Activated T-cell treated with anti-CD3 and anti-CD28 coated beads, Interleukin-2, amount 50 U/mL, for 4 hours (primary cell): ENCODE data around the gene MPPED1. TPM values are rescaled to one million over a fixed set of nuclear protein-coding genes. Genes with fewer than 3 reads are reported as not detected.

Source experiments
- ATAC-seq, 2 donors: fragments of 200-7000 bp; cut with Tn5 transposase; one replicate each; pipeline ENCODE4 v1.10.0; 2021
- DNase-seq: peaks from one replicate; pipeline ENCODE4 v3.0.0-alpha.2; 2020
- H3K27me3 Mint-ChIP-seq: one replicate; pipeline ENCODE4 v1.8.0; 2021; ENCODE audit warnings: low read depth, mixed read lengths
- H3K36me3 Mint-ChIP-seq: one replicate; pipeline ENCODE4 v1.8.0; 2022; ENCODE audit warnings: mixed read lengths; ENCODE audit not compliant: insufficient read depth
- H3K4me1 Mint-ChIP-seq: one replicate; pipeline ENCODE4 v1.8.0; 2021; ENCODE audit warnings: low read depth, mixed read lengths
- H3K4me3 Mint-ChIP-seq: one replicate; pipeline ENCODE4 v1.8.0; 2021; ENCODE audit warnings: mild to moderate bottlenecking, moderate library complexity, mixed read lengths
- H3K9me3 Mint-ChIP-seq: one replicate; pipeline ENCODE4 v1.8.0; 2021; ENCODE audit warnings: mixed read lengths
- total RNA-seq, 3 donors: library from RNA; stranded (reverse); gene quantifications; one replicate each; pipeline ENCODE4 v1.2.1, GENCODE V29; 2021

MPPED1 gene
- total RNA-seq, 3 donors from 2014 or later = not detected

DNA sequence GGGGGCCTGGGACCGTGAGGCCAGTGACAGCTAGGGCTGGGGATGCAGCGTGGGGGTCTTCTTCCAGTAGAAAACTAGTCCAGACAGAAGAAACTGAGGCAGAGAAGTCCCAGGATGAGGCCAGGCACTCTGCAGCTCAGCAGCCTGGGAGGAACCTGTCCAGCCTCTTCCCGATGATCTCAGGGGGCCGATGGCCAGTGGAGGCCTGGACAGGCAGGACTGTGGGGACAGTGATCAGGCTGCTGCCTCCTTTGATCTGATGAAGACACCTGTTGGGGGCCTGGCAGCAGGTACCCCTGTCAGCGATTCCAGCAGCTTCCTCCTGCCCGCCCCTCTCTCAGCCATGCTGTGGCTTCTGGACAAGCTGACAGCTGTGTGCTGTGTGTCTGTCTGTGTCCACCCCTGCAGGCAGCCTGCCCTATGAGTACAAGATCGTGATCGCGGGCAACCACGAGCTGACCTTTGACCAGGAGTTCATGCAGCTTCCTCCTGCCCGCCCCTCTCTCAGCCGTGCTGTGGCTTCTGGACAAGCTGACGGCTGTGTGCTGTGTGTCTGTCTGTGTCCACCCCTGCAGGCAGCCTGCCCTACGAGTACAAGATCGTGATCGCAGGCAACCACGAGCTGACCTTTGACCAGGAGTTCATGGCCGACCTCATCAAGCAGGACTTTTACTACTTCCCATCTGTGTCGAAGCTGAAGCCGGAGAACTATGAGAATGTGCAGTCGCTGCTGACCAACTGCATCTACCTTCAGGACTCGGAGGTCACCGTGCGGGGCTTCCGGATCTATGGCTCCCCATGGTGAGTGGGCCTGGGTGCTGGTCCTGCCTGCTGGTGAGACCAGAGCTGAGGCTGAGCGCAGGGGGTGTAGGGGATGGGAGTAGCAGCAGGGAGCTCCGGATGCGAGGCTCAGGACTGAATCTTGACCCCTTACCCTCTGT, 62.6 kb downstream of the MPPED1 start:
- no peak for DNase-seq
- Mint-ChIP-seq H3K4me1 (no peaks in the 10 kb centered on the region), H3K9me3 (no peaks in the 10 kb centered on the region)

DNA sequence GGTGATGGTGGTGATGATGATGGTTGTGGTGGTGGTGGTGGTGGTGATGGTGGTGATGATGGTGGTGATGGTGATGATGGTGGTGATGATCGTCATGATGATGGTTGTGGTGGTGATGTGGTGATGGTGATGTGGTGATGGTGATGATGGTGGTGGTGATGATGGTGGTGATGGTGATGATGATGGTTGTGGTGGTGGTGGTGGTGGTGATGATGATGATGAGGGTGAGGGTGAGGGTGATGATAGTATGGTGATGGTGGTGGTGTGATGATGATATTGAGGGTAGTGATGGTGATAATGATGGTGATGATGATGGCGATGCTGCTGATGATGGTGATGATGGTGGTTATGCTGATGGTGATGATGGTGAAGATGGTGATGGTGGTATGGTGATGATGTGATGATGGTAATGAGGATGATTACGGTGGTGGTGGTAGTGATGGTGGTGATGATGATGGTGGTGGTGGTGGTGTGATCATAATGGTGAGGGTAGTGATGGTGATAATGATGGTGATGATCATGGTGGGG, 63.8 kb downstream of the MPPED1 start:
- DNase-seq (no peak), ATAC-seq (no peak)
- Mint-ChIP-seq H3K4me1 (peaks cover 3% of the 10 kb centered on the region), H3K4me3 (no peak overlapping the region), H3K27me3 (peaks cover 9% of the 10 kb centered on the region), H3K9me3 (no peaks in the 10 kb centered on the region), H3K36me3 (no peaks in the 10 kb centered on the region)

More for the DNA sequence above, 62.6 kb downstream of the MPPED1 start:
- Mint-ChIP-seq H3K36me3 (no peaks in the 10 kb centered on the region), H3K4me3 (no peak overlapping the region), H3K27me3 (peaks cover 14% of the 10 kb centered on the region)
- ATAC-seq = no peak

DNA sequence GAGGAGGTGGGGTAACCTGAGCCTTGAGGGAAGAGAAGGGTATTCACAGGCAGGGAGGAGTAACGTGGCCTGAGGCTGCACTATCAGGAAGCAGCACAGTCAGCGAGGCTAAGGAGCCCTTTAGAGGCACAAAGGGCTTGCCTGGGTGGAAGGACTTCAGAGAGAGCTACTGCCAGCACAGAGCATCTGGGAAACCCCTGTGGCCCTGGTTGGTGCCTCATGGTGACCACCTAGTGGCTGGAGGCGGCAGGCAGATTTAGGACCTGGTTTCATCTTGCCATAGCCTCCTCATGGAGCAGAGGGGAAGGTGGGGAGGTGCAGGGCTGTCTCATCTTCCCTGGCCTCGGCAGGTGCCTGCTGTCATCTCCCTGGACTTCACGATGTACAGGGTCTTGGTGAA, 64.5 kb downstream of the MPPED1 start:
- DNase-seq = no peak
- peaks cover 8% of the 10 kb centered on the region for H3K4me1 Mint-ChIP-seq
- no peak for ATAC-seq
- no peaks in the 10 kb centered on the region for H3K36me3 Mint-ChIP-seq
- peaks cover 6% of the 10 kb centered on the region for H3K27me3 Mint-ChIP-seq
- no peak overlapping the region for H3K4me3 Mint-ChIP-seq
- H3K9me3 Mint-ChIP-seq = no peaks in the 10 kb centered on the region

DNA sequence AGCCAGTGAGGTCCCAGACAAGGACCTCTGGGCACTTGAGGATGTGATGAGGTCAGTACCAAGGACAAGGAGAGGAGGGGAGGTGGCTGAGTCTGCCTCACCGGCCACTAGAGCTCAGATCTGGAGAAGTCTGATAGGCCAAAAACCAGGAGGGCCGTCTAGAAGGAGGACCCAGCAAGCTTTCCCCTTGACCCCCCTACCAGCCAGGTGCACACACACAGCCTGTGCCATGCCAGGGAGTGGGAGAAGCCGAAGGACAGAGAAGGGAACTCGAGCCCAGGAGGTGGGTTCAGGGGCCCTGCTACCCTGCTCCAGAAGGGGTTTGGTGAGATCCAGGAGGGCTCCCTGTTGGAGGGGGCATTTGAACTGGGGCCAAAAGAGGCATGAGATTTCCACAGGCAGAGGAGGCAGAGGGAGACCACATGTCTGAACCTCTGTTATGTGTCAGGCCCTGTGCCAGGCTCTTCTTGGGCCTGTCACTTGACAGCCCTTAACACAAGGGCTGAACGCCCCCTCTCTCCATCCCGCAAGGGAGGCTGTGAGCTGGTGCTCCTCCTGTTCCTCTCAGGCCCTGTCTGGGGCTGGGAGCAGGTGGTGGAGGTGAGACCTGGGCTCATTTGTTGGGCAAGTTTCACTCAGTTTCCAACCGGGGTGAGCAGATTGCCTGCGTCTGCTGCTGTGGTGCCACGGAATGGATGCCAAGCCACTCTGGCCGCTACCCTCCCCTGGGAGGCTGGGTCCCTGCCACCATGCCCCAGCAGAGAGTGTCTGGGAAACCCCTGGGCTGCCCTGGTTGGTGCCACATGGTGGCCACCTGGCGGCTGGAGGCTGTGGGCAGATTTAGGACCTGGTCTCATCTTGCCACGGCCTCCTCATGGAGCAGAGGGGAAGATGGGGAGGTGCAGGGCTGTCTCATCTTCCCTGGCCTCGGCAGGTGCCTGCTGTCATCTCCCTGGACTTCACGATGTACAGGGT, 65.2 kb downstream of the MPPED1 start:
- no peak for ATAC-seq
- H3K9me3 Mint-ChIP-seq = no peaks in the 10 kb centered on the region
- H3K36me3 Mint-ChIP-seq = no peaks in the 10 kb centered on the region
- no peak overlapping the region for H3K4me3 Mint-ChIP-seq
- no peak for DNase-seq
- peaks cover 6% of the 10 kb centered on the region for H3K27me3 Mint-ChIP-seq
- peaks cover 14% of the 10 kb centered on the region for H3K4me1 Mint-ChIP-seq

DNA sequence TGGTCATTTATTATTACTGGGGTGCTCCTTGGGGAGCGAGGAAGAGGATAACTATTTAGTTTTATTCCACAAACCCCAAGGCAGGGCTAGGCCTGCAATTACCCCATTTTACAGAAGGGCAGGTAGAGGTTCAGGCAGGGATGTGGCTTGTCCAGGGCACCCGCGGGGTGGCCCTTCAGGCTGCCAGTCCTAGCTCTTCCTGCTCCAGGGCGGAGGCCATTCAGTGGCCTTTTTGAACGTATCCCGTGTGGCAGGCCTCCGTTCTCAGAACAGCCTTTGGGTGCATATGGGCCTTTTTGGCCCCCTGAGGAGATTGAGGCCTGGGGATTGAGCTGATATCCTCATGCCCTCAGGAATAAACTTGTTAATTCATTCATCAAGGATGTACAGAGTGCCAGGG, 66.2 kb downstream of the MPPED1 start:
- no peaks in the 10 kb centered on the region for H3K36me3 Mint-ChIP-seq
- no peaks in the 10 kb centered on the region for H3K9me3 Mint-ChIP-seq
- peaks cover 4% of the 10 kb centered on the region for H3K27me3 Mint-ChIP-seq
- ATAC-seq (no peak), DNase-seq (no peak)
- peaks cover 16% of the 10 kb centered on the region for H3K4me1 Mint-ChIP-seq
- H3K4me3 Mint-ChIP-seq = no peak overlapping the region

DNA sequence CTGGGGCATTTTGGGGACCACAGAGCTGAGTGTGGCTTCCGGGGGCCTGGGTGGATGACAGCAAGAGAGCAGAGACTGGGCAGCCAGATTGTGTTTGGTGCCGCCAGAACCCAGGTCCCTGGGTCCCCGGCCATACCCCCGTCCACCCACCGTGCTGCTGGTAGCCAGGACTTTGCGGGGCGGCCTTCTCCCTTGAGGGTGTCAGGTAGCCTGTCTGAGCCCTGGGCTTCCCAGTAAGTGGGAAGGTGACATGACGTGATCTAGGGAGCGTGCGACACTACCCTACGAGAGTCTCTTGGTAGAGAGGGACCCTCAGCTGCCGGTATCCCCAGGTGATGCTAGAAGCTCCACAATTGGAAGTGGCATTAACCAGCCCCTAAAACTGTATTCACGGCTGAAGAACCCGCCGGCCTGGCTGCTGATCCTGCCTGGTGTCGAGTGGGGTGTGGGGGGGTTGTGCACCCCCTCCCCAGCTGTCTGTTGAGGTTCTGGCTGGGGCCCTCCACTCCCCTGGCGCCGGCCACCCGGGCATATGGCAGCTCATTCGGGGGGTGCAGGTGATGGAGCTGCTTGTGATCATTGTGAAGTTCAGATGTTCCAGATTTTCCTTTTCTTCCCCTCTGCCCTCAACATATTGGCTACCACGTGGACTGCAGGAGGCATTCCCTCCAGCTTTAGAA, 66.9 kb downstream of the MPPED1 start:
- ATAC-seq (no peak), DNase-seq (no peak)
- Mint-ChIP-seq H3K27me3 (peaks cover 3% of the 10 kb centered on the region), H3K36me3 (no peaks in the 10 kb centered on the region), H3K4me3 (no peak overlapping the region), H3K9me3 (no peaks in the 10 kb centered on the region), H3K4me1 (peaks cover 16% of the 10 kb centered on the region)

DNA sequence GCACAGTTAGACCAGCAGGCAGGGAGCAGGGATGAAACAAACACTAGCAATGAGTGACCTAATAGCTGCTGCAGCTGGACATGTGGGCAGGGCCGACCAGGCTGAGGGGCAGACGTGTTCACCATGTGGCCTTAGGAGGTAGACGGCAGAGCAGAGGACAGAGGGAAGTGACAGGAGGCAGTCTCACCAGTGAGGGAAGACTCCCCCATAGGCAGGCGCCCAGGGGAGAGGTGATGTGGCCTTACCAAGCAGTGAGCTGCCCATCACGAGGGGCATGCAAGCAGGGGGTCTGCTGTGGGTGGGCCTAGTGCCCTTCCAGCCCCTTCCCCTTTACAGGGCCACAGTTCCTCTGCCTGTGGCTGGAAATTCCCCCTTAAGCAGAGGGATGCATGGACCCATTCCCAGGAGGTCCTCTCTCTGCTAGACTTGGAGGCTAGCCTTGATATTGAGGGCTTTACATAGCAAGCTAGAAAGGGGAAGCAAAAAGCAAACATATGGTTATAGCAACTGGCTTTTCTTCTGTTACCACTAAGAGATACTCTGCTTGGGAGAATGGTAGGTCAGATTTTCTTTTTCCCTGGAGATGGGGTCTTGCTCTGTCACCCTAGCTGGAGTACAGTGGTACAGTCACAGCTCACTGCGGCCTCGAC, 67.6 kb downstream of the MPPED1 start:
- DNase-seq (no peak), ATAC-seq (no peak)
- Mint-ChIP-seq H3K36me3 (no peaks in the 10 kb centered on the region), H3K27me3 (no peaks in the 10 kb centered on the region), H3K4me1 (peaks cover 16% of the 10 kb centered on the region), H3K4me3 (no peak overlapping the region), H3K9me3 (no peaks in the 10 kb centered on the region)

DNA sequence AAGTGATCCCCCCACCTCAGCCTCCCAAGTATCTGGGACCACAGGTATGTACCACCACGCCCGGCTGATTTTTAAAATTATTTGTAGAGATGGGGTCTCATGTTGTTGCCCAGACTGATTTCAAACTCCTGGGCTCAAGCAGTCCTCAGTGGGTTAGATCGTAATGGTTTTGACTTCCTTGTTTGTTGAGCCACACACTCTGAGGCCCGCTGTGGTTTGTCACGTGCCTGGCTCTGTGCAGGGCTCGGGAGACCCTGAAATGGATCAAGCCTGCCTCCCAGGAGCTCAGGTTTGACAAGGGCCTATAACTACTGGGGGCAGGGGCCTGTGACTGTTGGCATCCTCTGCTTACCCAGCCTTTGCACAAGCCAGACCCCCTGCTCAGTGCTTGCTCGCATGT, 68.1 kb downstream of the MPPED1 start:
- Mint-ChIP-seq H3K4me3 (no peak overlapping the region), H3K27me3 (no peaks in the 10 kb centered on the region), H3K9me3 (no peaks in the 10 kb centered on the region), H3K4me1 (peaks cover 16% of the 10 kb centered on the region), H3K36me3 (no peaks in the 10 kb centered on the region)
- no peak for DNase-seq
- no peak for ATAC-seq

DNA sequence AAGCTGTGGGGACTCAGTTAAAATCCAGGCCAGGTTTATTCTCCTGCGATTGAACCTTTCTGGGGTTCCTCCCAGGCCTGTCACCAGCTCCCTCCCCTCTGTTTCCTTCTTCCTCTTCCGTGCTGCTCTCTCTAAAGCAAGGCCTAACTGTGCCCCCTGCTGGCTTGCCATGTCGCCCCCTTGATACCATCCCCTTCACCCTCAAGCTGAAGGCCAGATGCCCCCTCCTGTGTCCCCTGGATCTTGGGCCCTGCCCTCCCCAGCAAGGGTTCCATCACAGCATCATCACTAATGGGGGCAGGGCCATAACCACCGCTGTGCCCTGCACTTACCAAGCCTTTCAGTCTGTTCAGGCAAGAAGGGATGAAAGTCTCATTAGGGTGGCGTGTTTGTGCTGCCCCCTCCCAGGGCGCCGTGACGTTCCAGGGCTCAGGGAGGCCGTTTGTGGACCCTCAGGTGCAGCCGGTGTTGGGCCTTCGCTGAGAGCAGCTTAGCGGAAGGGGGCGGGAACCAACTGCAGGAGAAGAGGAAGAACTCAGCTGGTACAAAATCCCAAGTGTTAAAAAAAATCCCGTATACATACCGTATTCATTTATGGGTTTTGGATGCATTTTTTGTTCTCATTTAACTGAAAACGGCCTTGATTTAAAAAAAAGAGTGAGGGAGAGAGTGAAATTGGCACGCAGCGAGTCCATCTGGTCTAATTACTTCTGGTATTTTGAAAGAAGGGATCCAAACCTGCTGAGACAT, 69.9 kb downstream of the MPPED1 start:
- ATAC-seq (peak; percentile 25 to 56), DNase-seq (no peak)
- H3K36me3 Mint-ChIP-seq = no peaks in the 10 kb centered on the region
- H3K4me1 Mint-ChIP-seq = peaks cover 16% of the 10 kb centered on the region
- H3K27me3 Mint-ChIP-seq = no peaks in the 10 kb centered on the region
- no peaks in the 10 kb centered on the region for H3K9me3 Mint-ChIP-seq
- peak overlapping the region; percentile 70 for H3K4me3 Mint-ChIP-seq

DNA sequence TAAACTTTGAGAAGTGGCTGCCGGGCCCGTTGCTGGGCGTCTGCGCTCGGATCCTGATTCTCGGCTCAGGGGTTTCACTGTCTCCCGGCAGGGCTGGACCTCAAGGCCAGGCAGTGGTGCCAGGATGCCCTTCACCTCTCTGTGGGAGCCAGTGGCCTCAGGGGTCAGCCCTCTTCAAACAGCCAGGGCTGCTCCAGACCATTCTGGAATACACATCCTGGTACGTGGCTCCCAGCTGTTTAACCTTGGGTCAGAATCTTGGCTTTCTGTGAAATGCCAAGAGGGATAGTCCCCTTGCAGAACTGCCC, 70.5 kb downstream of the MPPED1 start:
- peaks cover 16% of the 10 kb centered on the region for H3K4me1 Mint-ChIP-seq
- H3K4me3 Mint-ChIP-seq = no peak overlapping the region
- ATAC-seq (no peak), DNase-seq (no peak)
- no peaks in the 10 kb centered on the region for H3K9me3 Mint-ChIP-seq
- H3K27me3 Mint-ChIP-seq = no peaks in the 10 kb centered on the region
- H3K36me3 Mint-ChIP-seq = no peaks in the 10 kb centered on the region

DNA sequence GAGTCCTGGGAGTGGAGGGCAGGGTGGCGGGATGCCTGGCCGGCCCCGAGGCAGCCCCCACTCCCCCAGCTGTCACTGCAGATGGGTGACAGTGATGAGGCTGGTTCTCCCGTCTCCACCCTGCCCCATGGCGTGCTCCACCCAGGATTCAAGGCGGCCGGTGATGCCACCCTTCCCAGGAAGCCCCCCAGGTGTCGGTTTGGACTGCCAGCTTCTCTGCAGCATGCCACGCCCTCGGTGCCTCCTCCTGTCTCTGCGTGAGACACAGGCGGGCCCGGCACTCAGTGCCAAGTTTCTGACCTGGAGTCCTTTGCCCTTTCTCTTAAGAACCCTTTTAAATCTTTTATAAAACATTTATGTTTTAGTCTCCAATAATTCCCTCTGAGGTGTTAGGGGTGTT, 71.5 kb downstream of the MPPED1 start:
- DNase-seq (no peak), ATAC-seq (no peak)
- Mint-ChIP-seq H3K36me3 (no peaks in the 10 kb centered on the region), H3K4me1 (peaks cover 16% of the 10 kb centered on the region), H3K9me3 (no peaks in the 10 kb centered on the region), H3K27me3 (no peaks in the 10 kb centered on the region), H3K4me3 (no peak overlapping the region)

DNA sequence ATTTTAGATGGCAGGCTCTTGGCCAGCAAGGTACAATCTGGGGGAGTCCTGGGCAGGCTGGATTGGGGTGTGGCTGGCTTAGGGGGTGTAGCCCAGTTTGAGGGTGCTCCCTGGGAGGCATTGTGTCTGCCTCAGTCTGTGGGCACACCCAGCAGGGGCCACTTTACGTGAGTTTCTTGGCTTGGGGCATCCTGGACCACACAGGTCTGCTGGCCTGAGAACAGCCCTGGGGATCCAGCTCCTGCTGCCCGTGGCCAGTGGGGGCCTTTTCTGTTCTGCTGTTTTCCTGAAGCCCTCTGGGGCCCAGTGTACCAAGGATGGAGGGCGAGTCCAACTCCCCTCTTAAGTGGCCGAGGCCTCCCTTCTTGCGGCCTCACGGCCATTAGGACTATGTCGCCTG, 71.9 kb downstream of the MPPED1 start:
- H3K36me3 Mint-ChIP-seq = no peaks in the 10 kb centered on the region
- no peaks in the 10 kb centered on the region for H3K9me3 Mint-ChIP-seq
- no peaks in the 10 kb centered on the region for H3K27me3 Mint-ChIP-seq
- ATAC-seq (no peak), DNase-seq (no peak)
- H3K4me1 Mint-ChIP-seq = peaks cover 16% of the 10 kb centered on the region
- no peak overlapping the region for H3K4me3 Mint-ChIP-seq

DNA sequence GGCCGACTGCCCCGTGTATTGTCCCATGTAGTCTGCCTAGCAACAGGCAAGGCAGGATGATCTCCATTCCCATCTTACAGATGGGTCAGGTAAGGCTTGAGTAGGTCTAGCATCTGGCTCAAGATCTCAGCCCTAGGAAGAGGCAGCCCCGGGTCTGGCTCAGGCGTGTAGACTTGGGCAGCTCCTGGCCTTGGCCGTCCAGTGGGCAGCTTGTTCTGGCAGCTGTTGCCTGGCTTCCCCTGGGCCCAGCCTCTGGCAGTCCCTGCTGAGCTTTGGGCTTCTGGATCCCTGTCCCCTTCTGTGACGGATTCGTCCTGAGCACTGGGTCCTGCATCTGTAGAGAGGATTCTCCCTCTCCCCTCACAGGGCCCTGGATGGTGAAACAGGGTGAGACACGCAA, 72.4 kb downstream of the MPPED1 start:
- Mint-ChIP-seq H3K4me3 (no peak overlapping the region), H3K27me3 (no peaks in the 10 kb centered on the region), H3K36me3 (no peaks in the 10 kb centered on the region), H3K9me3 (no peaks in the 10 kb centered on the region), H3K4me1 (peaks cover 16% of the 10 kb centered on the region)
- DNase-seq = no peak
- ATAC-seq = no peak
